Panc1 (cell line): ENCODE results near the gene SMCO1. TPM values are rescaled to one million over a fixed set of nuclear protein-coding genes. Genes with fewer than 3 reads are reported as not detected.

Source experiments
- ATAC-seq: fragments of 200-7000 bp; cut with Tn5 transposase; 2 replicates; pipeline ENCODE4 v1.9.1; 2020; ENCODE audit warnings: mild to moderate bottlenecking, moderate library complexity
- BruUV-seq: library from RNA; stranded (reverse); fragments of 400-500 nt; replicated peaks from 2 replicates; lab custom pipeline; 2021; lab: Mats Ljungman, UMichigan
- CTCF ChIA-PET: fragments of 300-600 bp; sonication (Branson Sonifier 250); formaldehyde crosslinking; loops from one replicate; lab custom pipeline; 2022; ENCODE audit warnings: antibody characterized with exemption; lab: Charles Lee
- POLR2A ChIA-PET: fragments of 300-600 bp; sonication (Branson Sonifier 250); formaldehyde crosslinking; loops from one replicate; lab custom pipeline; 2022; ENCODE audit warnings: antibody characterized with exemption; lab: Charles Lee
- DNase-seq: peaks from one replicate; pipeline ENCODE4 v3.0.0-alpha.2; 2010; ENCODE audit warnings: low read depth, low spot score
- H3K27ac ChIP-seq: 2 replicates; pipeline ENCODE4 v1.5.1; 2011; ENCODE audit warnings: mild to moderate bottlenecking, low read length, inconsistent platforms
- H3K27me3 ChIP-seq: fragments of 200-500 bp; sonication (Bioruptor generic); 2 replicates; pipeline ENCODE4 v1.6.0; 2014; ENCODE audit warnings: low read length, inconsistent platforms; ENCODE audit not compliant: control insufficient read depth, insufficient read depth
- H3K36me3 ChIP-seq: fragments of 200-500 bp; sonication (Bioruptor generic); 2 replicates; pipeline ENCODE4 v1.5.1; 2014; ENCODE audit warnings: inconsistent platforms, mild to moderate bottlenecking, low read length, moderate library complexity; ENCODE audit not compliant: control insufficient read depth, insufficient read depth
- H3K4me1 ChIP-seq: 2 replicates; pipeline ENCODE4 v1.5.1; 2011; ENCODE audit warnings: inconsistent platforms, mild to moderate bottlenecking, low read length, moderate library complexity; ENCODE audit not compliant: control insufficient read depth, insufficient read depth
- H3K4me3 ChIP-seq, 2 experiments: 2 replicates each; pipeline ENCODE4 v1.5.1; 2011 to 2012; ENCODE audit warnings: low read depth in 2 of 2, low read length in 2 of 2, mild to moderate bottlenecking in 2 of 2, inconsistent platforms in 1 of 2, moderate library complexity in 1 of 2
- H3K9me3 ChIP-seq: fragments of 200-500 bp; sonication (Bioruptor generic); 2 replicates; pipeline ENCODE4 v1.5.1; 2014; ENCODE audit warnings: low read depth, mild to moderate bottlenecking, inconsistent platforms, low read length, moderate library complexity; ENCODE audit not compliant: control insufficient read depth, insufficient read depth
- POLR2AphosphoS5 ChIP-seq: IDR thresholded peaks from 2 replicates; pipeline ENCODE4 v1.6.1; 2012; ENCODE audit warnings: mild to moderate bottlenecking, low read depth, low read length, moderate library complexity
- SIN3A ChIP-seq: IDR thresholded peaks from 2 replicates; pipeline ENCODE4 v1.6.1; 2012; ENCODE audit warnings: low read depth, mild to moderate bottlenecking, low read length, moderate library complexity, borderline replicate concordance; ENCODE audit not compliant: insufficient read depth
- TCF7L2 ChIP-seq: IDR thresholded peaks from 2 replicates; pipeline ENCODE4 v1.6.1; 2011; ENCODE audit warnings: mild to moderate bottlenecking, low read depth, low read length, inconsistent platforms
- in situ Hi-C: cut with HindIII; loops from 2 replicates; pipeline ENCODE4 v1.10.0; 2016; ENCODE audit warnings: low sequenced_read_pairs, low pct_unique_long_range_greater_than_20kb
- intact Hi-C: fragments of 100-400 bp; cut with micrococcal nuclease; formaldehyde crosslinking; loops from one replicate; pipeline ENCODE4 v1.10.0; 2022; ENCODE audit not compliant: unreplicated experiment
- total RNA-seq: library from RNA; stranded (reverse); gene quantifications from one replicate; pipeline ENCODE4 v1.2.1, GENCODE V29; 2021; ENCODE audit not compliant: unreplicated experiment
- TF ChIP-seq, protein P1 (sequence below), 2 experiments: IDR thresholded peaks; 2 replicates each; pipeline ENCODE4 v1.6.1; 2011 to 2012; ENCODE audit warnings: low read depth in 2 of 2, control low read depth in 1 of 2, low read length in 1 of 2, mild to moderate bottlenecking in 1 of 2, moderate library complexity in 1 of 2; ENCODE audit not compliant: insufficient read depth in 1 of 2
- TF ChIP-seq, protein P2 (sequence below): fragments of 450-650 bp; IDR thresholded peaks from 2 replicates; pipeline ENCODE4 v1.5.1; 2017; ENCODE audit warnings: mild to moderate bottlenecking

The SMCO1 gene
- total RNA-seq, 1 experiment from 2014 or later: not detected

- TF ChIP-seq, protein P1, sequence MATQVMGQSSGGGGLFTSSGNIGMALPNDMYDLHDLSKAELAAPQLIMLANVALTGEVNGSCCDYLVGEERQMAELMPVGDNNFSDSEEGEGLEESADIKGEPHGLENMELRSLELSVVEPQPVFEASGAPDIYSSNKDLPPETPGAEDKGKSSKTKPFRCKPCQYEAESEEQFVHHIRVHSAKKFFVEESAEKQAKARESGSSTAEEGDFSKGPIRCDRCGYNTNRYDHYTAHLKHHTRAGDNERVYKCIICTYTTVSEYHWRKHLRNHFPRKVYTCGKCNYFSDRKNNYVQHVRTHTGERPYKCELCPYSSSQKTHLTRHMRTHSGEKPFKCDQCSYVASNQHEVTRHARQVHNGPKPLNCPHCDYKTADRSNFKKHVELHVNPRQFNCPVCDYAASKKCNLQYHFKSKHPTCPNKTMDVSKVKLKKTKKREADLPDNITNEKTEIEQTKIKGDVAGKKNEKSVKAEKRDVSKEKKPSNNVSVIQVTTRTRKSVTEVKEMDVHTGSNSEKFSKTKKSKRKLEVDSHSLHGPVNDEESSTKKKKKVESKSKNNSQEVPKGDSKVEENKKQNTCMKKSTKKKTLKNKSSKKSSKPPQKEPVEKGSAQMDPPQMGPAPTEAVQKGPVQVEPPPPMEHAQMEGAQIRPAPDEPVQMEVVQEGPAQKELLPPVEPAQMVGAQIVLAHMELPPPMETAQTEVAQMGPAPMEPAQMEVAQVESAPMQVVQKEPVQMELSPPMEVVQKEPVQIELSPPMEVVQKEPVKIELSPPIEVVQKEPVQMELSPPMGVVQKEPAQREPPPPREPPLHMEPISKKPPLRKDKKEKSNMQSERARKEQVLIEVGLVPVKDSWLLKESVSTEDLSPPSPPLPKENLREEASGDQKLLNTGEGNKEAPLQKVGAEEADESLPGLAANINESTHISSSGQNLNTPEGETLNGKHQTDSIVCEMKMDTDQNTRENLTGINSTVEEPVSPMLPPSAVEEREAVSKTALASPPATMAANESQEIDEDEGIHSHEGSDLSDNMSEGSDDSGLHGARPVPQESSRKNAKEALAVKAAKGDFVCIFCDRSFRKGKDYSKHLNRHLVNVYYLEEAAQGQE (IDR thresholded peaks at IDR 0.05; ENCODE audit: insufficient read depth in 1 of 2, low read depth in 2 of 2, low read length in 1 of 2): no peak
- TF ChIP-seq, protein P2, sequence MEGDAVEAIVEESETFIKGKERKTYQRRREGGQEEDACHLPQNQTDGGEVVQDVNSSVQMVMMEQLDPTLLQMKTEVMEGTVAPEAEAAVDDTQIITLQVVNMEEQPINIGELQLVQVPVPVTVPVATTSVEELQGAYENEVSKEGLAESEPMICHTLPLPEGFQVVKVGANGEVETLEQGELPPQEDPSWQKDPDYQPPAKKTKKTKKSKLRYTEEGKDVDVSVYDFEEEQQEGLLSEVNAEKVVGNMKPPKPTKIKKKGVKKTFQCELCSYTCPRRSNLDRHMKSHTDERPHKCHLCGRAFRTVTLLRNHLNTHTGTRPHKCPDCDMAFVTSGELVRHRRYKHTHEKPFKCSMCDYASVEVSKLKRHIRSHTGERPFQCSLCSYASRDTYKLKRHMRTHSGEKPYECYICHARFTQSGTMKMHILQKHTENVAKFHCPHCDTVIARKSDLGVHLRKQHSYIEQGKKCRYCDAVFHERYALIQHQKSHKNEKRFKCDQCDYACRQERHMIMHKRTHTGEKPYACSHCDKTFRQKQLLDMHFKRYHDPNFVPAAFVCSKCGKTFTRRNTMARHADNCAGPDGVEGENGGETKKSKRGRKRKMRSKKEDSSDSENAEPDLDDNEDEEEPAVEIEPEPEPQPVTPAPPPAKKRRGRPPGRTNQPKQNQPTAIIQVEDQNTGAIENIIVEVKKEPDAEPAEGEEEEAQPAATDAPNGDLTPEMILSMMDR: no peak
- TF ChIP-seq POLR2AphosphoS5 (no peak), SIN3A (no peak), TCF7L2 (no peak)
- no peaks in the 10 kb centered on the region for H3K27me3 ChIP-seq
- CTCF ChIA-PET: interaction anchor here (1.4 kb wide), 1 partner anchor 10 kb away, joined by 4 read pairs; no protein-coding TSS in a partner anchor
- no peaks in the 10 kb centered on the region for H3K36me3 ChIP-seq
- H3K4me3 ChIP-seq: no peak overlapping the region
- ATAC-seq (no peak), DNase-seq (no peak)
- POLR2A ChIA-PET: interaction anchor here (0.6 kb wide), 1 partner anchor 327 kb away, joined by 7 read pairs; no protein-coding TSS in a partner anchor
- no TSS peak for BruUV-seq
- in situ Hi-C loops: no loop called here
- intact Hi-C loops: no loop called here
- no peak overlapping the region for H3K27ac ChIP-seq
- no peaks in the 10 kb centered on the region for H3K9me3 ChIP-seq
- no peaks in the 10 kb centered on the region for H3K4me1 ChIP-seq
These were observed 16.3 kb upstream of the SMCO1 start for GRCh38 chr3:196531418-196531817.

GRCh38 chr3:196528639-196529233, 13.6 kb upstream of the SMCO1 start:
- DNase-seq: no peak
- in situ Hi-C loops (no loop called here), intact Hi-C loops (loop anchor here (10.0 kb wide), 1 partner anchor 446 kb away; no protein-coding TSS in a partner anchor)
- H3K27ac ChIP-seq: no peak overlapping the region
- H3K4me1 ChIP-seq: no peaks in the 10 kb centered on the region
- H3K36me3 ChIP-seq: no peaks in the 10 kb centered on the region
- H3K4me3 ChIP-seq: no peak overlapping the region; a peak in 1 of 4 replicates
- ATAC-seq: no peak
- TF ChIP-seq, protein P2: peak; percentile 58
- TF ChIP-seq TCF7L2: no peak
- no peaks in the 10 kb centered on the region for H3K27me3 ChIP-seq
- no TSS peak for BruUV-seq
- ChIA-PET CTCF (no interaction called here), POLR2A (no interaction called here)
- H3K9me3 ChIP-seq: no peaks in the 10 kb centered on the region
